RWPE2 (cell line): ENCODE results near the gene AMOTL1.

Experiments
- ATAC-seq: fragments of 200-7000 bp; cut with Tn5 transposase; 3 replicates; pipeline ENCODE4 v1.9.1; 2021; ENCODE audit warnings: low read depth
- DNase-seq: peaks from one replicate; pipeline ENCODE4 v3.0.0-alpha.2; 2020; ENCODE audit warnings: low spot score
- H3K27ac ChIP-seq: fragments of 450-650 bp; 2 replicates; pipeline ENCODE4 v1.5.1; 2017; ENCODE audit warnings: mild to moderate bottlenecking; ENCODE audit not compliant: poor library complexity, severe bottlenecking
- H3K27me3 ChIP-seq: fragments of 250-450 bp; sonication (Bioruptor Pico); 2 replicates; pipeline ENCODE4 v1.5.1; 2021; ENCODE audit warnings: mild to moderate bottlenecking, moderate library complexity; ENCODE audit not compliant: insufficient read depth, poor library complexity, severe bottlenecking
- H3K36me3 ChIP-seq: fragments of 250-450 bp; sonication (Bioruptor Pico); 2 replicates; pipeline ENCODE4 v1.5.1; 2020; ENCODE audit warnings: low read depth, mild to moderate bottlenecking, moderate library complexity
- H3K4me1 ChIP-seq: fragments of 250-450 bp; sonication (Bioruptor Pico); 2 replicates; pipeline ENCODE4 v1.5.1; 2021; ENCODE audit warnings: mild to moderate bottlenecking, moderate library complexity; ENCODE audit not compliant: insufficient read depth, poor library complexity, severe bottlenecking
- H3K4me3 ChIP-seq: fragments of 250-450 bp; sonication (Bioruptor Pico); 2 replicates; pipeline ENCODE4 v1.5.1; 2021; ENCODE audit warnings: mild to moderate bottlenecking, moderate library complexity; ENCODE audit not compliant: severe bottlenecking
- H3K9me3 ChIP-seq: fragments of 250-450 bp; sonication (Bioruptor Pico); 2 replicates; pipeline ENCODE4 v1.5.1; 2021; ENCODE audit warnings: mild to moderate bottlenecking, moderate library complexity; ENCODE audit not compliant: severe bottlenecking
- CTCF ChIP-seq: fragments of 450-650 bp; IDR thresholded peaks from one replicate; pipeline ENCODE4 v1.5.1; 2017; ENCODE audit warnings: mild to moderate bottlenecking, moderate library complexity; ENCODE audit not compliant: poor library complexity, severe bottlenecking

The AMOTL1 gene

GRCh38 chr11:94776351-94777321 is 8.5 kb downstream of the AMOTL1 start:
- DNase-seq (no peak), ATAC-seq (peak; percentile 82)
- H3K36me3 ChIP-seq, result no peaks in the 10 kb centered on the region
- H3K27ac ChIP-seq, result peak overlapping the region; percentile 90
- no peaks in the 10 kb centered on the region for H3K27me3 ChIP-seq
- H3K9me3 ChIP-seq, result no peaks in the 10 kb centered on the region
- H3K4me3 ChIP-seq, result no peak overlapping the region
- peaks cover 73% of the 10 kb centered on the region for H3K4me1 ChIP-seq
- TF ChIP-seq CTCF, result no peak

- DNase-seq (no peak), ATAC-seq (no peak)
- Histone ChIP-seq H3K27me3 (no peaks in the 10 kb centered on the region), H3K4me3 (no peak overlapping the region), H3K27ac (peak overlapping the region; percentile 72), H3K36me3 (peaks cover 4% of the 10 kb centered on the region; the same call in 1 of the 2 replicates), H3K4me1 (peaks cover 54% of the 10 kb centered on the region), H3K9me3 (no peaks in the 10 kb centered on the region)
- no peak for TF ChIP-seq CTCF
Measured at GRCh38 chr11:94780432-94780831, 12.3 kb downstream of the AMOTL1 start.

- ATAC-seq (peak; percentile 71; the same call in 1 of the 3 replicates), DNase-seq (no peak)
- no peaks in the 10 kb centered on the region for H3K27me3 ChIP-seq
- peaks cover 46% of the 10 kb centered on the region for H3K4me1 ChIP-seq
- peak overlapping the region; percentile 72 for H3K27ac ChIP-seq
- H3K4me3 ChIP-seq, result no peak overlapping the region
- H3K9me3 ChIP-seq, result no peaks in the 10 kb centered on the region
- TF ChIP-seq CTCF, result no peak
- H3K36me3 ChIP-seq, result peaks cover 4% of the 10 kb centered on the region
Measured at GRCh38 chr11:94781837-94782236, 13.7 kb downstream of the AMOTL1 start.

GRCh38 chr11:94782446-94782845 is 14.3 kb downstream of the AMOTL1 start:
- no peaks in the 10 kb centered on the region for H3K9me3 ChIP-seq
- H3K4me3 ChIP-seq, result no peak overlapping the region
- DNase-seq, result no peak
- H3K27me3 ChIP-seq, result no peaks in the 10 kb centered on the region
- H3K36me3 ChIP-seq, result peaks cover 4% of the 10 kb centered on the region
- ATAC-seq, result no peak
- H3K4me1 ChIP-seq, result peaks cover 46% of the 10 kb centered on the region
- TF ChIP-seq CTCF, result no peak
- H3K27ac ChIP-seq, result peak overlapping the region; percentile 72

GRCh38 chr11:94784884-94785283 is 16.7 kb downstream of the AMOTL1 start:
- DNase-seq (no peak), ATAC-seq (no peak)
- Histone ChIP-seq H3K4me3 (no peak overlapping the region), H3K9me3 (no peaks in the 10 kb centered on the region), H3K36me3 (peaks cover 4% of the 10 kb centered on the region), H3K4me1 (peaks cover 57% of the 10 kb centered on the region), H3K27me3 (no peaks in the 10 kb centered on the region), H3K27ac (no peak overlapping the region)
- no peak for TF ChIP-seq CTCF
